GM12891 (cell line): ENCODE results near the gene RNF138.

Experiments
- POLR2A ChIP-seq: IDR thresholded peaks from 2 replicates; pipeline ENCODE4 v1.6.1; 2011; ENCODE audit warnings: low read depth, low read length, control low read depth
- POLR2AphosphoS5 ChIP-seq: IDR thresholded peaks from 2 replicates; pipeline ENCODE4 v1.6.1; 2011; ENCODE audit warnings: low read depth, low read length, control low read depth

DNA sequence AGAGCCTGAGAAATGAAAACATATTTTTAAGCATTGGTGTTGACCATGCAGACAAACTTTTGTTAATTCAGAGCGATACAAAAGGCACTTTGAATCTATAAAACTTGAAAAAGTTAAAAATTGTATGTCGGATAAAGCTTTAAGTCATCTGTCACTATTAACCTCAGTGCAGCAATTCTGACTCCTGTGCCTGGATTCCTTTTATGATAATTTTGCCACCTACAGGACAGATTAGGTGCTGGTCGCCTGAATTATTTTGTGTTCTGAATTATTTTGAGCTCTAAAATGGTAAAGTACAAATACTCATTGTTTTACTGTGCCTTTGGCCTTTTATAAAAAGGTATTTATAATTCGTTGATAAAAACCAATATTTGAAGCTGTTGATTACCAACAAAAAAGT lies 19.4 kb upstream of the RNF138 start:
- TF ChIP-seq POLR2AphosphoS5, result no peak
- TF ChIP-seq POLR2A, result no peak
